ENCODE measurements around the gene HECW1.

Gene HECW1

DNA sequence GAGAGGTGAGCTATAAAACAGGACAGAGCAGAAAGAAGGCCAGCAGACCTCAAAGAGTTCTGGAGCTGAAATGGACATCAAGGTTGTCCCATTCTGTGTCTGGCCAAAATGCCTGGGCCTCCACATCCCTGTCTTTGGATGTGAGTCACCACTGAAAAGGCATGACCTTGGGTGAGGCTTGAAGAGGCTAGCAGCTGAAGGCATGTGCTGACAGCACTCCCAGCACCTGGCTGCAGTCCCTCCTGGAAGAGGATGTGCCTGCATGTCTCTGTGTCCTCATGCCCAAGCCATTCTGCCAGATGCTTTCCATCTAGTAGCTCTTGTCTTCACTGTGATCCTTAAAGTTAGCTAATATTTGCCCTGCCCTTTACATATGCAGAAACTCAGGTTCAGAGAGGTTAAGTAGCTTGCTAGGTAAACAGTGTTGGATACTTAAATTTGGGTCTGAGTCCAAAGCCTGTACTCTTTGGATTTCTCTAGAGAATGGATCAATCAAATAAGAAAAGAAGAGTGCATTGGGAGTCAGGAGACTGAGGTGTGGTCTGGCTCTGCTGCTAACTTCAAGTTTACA, 35.8 kb downstream of the HECW1 start:
- no peak for DNase-seq (ENCODE audit: low read depth)

- DNase-seq (ENCODE audit: low read depth) = no peak
These were observed 38.6 kb downstream of the HECW1 start for GRCh38 chr7:43151076-43151475.

- no peak for DNase-seq (ENCODE audit: low read depth)
These were observed 40.2 kb downstream of the HECW1 start for GRCh38 chr7:43152696-43153095.

DNA sequence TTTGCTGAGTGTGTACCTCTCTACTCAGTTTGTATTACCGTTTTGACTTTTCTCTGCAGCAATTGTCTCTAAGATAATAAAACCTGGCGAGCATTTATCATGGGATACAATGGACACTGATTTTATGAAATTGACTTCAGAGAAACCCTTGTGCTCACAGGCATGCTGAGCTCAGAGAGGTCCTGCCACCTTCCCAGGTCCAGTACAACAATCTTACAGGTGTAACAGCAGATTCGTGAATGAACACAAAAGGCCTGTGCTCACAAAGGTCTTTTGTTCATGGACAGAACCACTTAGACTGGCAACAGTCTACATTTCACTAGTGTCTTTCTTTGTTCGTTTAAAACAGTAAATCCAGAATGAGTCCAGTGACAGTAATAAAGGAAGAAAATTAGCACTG, 43.2 kb downstream of the HECW1 start:
- no peak for DNase-seq (ENCODE audit: low read depth)

DNA sequence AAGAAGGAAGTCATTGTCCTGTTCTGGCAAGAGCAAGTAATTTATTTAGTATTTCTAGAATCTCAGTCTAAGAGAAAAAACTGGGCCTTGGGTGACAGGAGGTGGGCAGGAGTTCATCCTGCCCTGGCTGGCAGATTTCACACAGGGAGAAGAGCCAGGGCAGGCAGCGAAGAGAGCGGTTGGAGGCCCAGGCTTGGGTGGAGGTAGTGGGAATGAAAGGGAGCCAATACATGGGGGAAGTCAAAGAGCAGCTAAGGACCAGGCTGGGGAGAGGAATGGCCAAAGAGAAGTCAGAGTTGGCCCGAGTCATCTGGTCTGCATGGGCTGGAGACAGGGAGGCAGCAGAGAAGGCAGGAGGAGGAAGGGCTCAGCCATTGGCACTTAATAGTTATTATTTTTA, 51.4 kb downstream of the HECW1 start:
- DNase-seq (ENCODE audit: low read depth) = no peak

DNA sequence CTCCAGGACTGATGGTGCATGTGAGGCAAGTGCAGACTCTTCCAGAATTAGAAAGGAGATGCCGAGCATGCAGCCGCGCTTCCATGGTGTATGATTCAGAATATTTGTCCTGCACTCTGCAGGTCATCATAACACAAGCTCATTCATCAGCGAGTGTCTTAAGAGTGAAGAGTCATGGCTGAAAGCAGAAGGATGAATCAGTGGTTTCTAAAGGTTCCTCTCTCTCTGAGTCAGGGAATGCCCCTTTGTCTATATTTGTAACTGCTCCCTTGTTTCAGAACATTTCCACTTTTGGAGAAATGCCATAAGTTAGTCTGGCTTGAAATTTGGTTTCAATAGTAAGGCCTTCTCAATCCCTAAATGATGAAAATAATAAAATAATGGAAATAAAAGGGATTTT, 52.3 kb downstream of the HECW1 start:
- DNase-seq (ENCODE audit: low read depth) = no peak

- no peak for DNase-seq (ENCODE audit: low read depth)
These were observed 54.2 kb downstream of the HECW1 start for GRCh38 chr7:43166686-43167085.

GRCh38 chr7:43169076-43169475, 56.6 kb downstream of the HECW1 start:
- no peak for DNase-seq (ENCODE audit: low read depth)

GRCh38 chr7:43170571-43170970, 58.1 kb downstream of the HECW1 start:
- no peak for DNase-seq (ENCODE audit: low read depth)

GRCh38 chr7:43175570-43176200, 63.2 kb downstream of the HECW1 start:
- DNase-seq (ENCODE audit: low read depth) = no peak

GRCh38 chr7:43179393-43179792, 66.9 kb downstream of the HECW1 start:
- DNase-seq (ENCODE audit: low read depth) = no peak

GRCh38 chr7:43192806-43193460, 80.5 kb downstream of the HECW1 start:
- DNase-seq (ENCODE audit: low read depth) = no peak

DNA sequence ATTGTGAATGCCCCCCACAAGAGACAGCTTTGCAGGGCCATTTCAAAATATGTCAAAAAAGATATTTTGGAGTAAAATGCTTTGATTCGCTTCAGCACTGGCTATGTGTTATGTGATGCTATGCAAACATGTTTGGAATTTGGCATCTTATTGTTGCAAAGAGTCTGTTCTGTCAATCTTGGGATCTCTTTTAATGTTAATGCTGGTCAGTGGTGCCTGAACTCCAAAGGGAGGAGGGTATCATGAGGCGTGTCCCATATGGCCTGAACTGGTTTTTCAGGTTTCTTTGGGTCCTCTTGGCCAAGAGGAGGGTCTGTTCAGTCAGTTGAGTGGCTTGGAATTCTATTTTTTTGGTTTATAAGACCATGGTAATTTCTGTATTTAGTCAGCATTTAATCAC, 81.4 kb downstream of the HECW1 start:
- DNase-seq (ENCODE audit: low read depth) = no peak

DNA sequence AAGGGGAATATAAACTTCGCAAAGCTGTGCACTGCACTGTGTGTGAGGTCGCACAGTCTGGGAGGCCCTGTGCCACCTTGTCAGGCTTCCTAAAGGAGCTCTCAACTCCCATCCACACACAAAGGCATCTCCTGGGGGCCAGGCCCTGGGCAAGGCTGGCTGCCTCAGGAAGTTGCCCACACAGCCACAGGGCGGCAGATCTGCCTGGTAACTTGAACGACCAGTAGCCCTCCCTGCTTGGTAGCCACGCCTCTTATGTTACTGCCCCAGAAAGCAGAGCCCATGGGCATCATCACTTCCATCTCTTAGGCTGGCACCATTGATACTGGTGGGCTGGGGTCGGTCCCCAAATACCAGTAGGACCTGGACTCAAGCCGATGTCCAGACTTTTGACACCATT, 82.8 kb downstream of the HECW1 start:
- DNase-seq (ENCODE audit: low read depth) = no peak

DNA sequence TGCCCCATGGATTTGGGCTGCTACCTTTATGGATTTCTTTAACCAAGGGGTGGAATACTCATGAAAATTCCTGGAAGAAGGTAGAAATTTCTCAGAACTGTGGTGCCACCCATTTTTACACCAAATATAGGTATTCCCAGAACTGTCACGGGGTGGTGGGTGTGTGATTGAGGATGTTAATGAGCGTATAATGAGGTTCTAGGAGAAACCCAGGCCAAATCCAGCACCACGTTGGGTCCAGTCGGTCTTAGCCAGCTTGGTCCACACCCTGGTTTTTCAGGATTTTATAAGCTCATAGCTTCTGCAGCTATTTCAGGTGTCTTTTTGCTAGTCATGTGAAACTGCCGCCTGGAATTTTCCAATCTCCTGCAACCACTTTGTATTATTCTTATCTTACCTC, 83.3 kb downstream of the HECW1 start:
- DNase-seq (ENCODE audit: low read depth) = no peak

DNA sequence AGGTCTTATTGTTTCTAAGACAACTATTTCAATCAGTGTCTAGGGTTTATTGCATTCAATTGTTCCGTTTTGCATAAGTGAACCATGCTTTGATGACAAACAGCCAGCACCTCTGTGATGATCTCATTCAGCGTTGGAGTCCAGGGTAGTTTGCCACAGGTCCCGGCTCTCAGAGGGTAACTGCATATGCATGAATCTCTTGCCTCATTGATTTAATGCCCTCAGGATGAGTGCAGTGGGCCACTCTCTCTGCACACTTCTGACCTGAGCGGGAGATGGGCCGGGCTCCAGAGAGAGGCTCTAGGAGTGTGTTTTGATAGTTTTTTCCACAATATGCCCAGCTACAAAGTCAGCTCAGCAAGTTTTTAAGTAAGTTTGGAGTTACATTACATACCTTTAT, 83.9 kb downstream of the HECW1 start:
- no peak for DNase-seq (ENCODE audit: low read depth)

DNA sequence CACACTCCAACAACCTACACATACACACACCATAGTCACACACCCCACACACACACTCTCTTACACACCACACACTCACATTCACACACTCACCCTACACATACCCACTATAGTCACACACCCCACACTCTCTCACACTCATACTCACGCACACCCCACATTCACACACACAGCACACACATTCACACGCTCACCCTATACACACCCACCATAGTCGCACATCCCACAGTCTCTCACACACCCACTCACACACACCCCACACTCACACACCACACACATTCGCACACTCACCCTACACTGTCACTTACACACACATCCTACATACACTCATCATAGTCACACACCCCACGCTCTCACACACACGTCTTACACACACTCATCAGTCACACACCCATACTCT, 85.6 kb downstream of the HECW1 start:
- no peak for DNase-seq (ENCODE audit: low read depth)

- no peak for DNase-seq (ENCODE audit: low read depth)
These were observed 86.2 kb downstream of the HECW1 start for GRCh38 chr7:43198599-43199090.

GRCh38 chr7:43199371-43200160, 87.1 kb downstream of the HECW1 start:
- DNase-seq (ENCODE audit: low read depth) = no peak

GRCh38 chr7:43201912-43202311, 89.5 kb downstream of the HECW1 start:
- DNase-seq (ENCODE audit: low read depth) = no peak

GRCh38 chr7:43204081-43204480, 91.6 kb downstream of the HECW1 start:
- DNase-seq (ENCODE audit: low read depth) = no peak

DNA sequence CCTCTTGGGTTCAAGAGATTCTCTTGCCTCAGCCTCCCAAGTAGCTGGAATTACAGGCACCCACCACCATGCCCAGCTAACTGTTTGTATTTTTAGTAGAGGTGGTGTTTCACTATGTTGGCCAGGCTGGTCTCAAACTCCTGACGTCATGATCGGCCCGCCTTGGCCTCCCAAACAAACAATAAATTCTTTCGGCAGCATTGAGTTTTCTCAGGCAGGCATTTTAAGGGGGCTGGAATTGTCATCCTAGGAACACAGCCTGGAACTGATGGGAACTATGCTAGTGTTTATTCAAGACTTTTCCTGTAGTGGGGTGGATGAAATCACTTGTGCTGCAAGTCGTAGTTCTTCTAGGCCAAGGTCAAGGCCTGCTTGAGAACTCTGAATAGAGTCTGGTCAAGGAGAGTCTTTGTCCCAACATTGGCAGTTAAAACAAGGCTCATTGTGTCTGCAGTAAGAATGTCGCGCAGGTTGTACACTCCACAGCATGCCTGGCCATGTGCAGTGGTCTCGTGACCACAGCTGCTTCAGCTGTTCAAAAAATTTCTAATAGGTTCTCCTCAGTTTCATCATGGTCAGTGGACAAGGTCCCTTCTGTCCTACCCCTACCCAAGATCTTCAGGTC, 92.8 kb downstream of the HECW1 start:
- DNase-seq (ENCODE audit: low read depth) = no peak
